Endodermal cell (in vitro differentiated cells): Measurements from ENCODE around the gene CTDNEP1. TPM values are rescaled to one million over a fixed set of nuclear protein-coding genes. Genes with fewer than 3 reads are reported as not detected.

Source experiments
- DNase-seq: peaks from one replicate; pipeline ENCODE4 v3.0.0-alpha.2; 2017
- H3K27ac ChIP-seq: 2 replicates; pipeline ENCODE4 v1.5.1; 2013; ENCODE audit warnings: mild to moderate bottlenecking, low read depth, low read length, moderate library complexity
- H3K27me3 ChIP-seq: 2 replicates; pipeline ENCODE4 v1.6.1; 2013; ENCODE audit warnings: mild to moderate bottlenecking, low read length, moderate library complexity; ENCODE audit not compliant: insufficient read depth, control insufficient read depth, poor library complexity, severe bottlenecking
- H3K36me3 ChIP-seq: 2 replicates; pipeline ENCODE4 v1.7.0; 2013; ENCODE audit warnings: mild to moderate bottlenecking, low read length, moderate library complexity; ENCODE audit not compliant: control insufficient read depth, insufficient read depth
- H3K4me1 ChIP-seq: one replicate; pipeline ENCODE4 v1.7.0; 2013; ENCODE audit warnings: low read length; ENCODE audit not compliant: control insufficient read depth, insufficient read depth
- H3K4me3 ChIP-seq: 2 replicates; pipeline ENCODE4 v1.5.1; 2013; ENCODE audit warnings: mild to moderate bottlenecking, low read length, moderate library complexity
- H3K9ac ChIP-seq: 2 replicates; pipeline ENCODE4 v1.6.1; 2013; ENCODE audit warnings: mild to moderate bottlenecking, low read length, moderate library complexity; ENCODE audit not compliant: poor library complexity, severe bottlenecking; ENCODE audit errors: extremely low read depth
- H3K9me3 ChIP-seq: 2 replicates; pipeline ENCODE4 v1.6.1; 2013; ENCODE audit warnings: mild to moderate bottlenecking, low read length, moderate library complexity; ENCODE audit not compliant: control insufficient read depth
- H3K27ac Mint-ChIP-seq: 2 replicates; pipeline ENCODE4 v1.8.0; 2020; ENCODE audit warnings: mixed read lengths
- H3K27me3 Mint-ChIP-seq: 2 replicates; pipeline ENCODE4 v1.8.0; 2021; ENCODE audit warnings: mild to moderate bottlenecking, mixed read lengths; ENCODE audit not compliant: insufficient read depth
- H3K36me3 Mint-ChIP-seq: 2 replicates; pipeline ENCODE4 v1.8.0; 2020; ENCODE audit warnings: low read depth, mixed read lengths
- H3K4me1 Mint-ChIP-seq: 2 replicates; pipeline ENCODE4 v1.8.0; 2020; ENCODE audit warnings: mixed read lengths
- H3K4me3 Mint-ChIP-seq: 2 replicates; pipeline ENCODE4 v1.8.0; 2020; ENCODE audit warnings: mild to moderate bottlenecking, moderate library complexity, mixed read lengths
- H3K9me3 Mint-ChIP-seq: 2 replicates; pipeline ENCODE4 v1.8.0; 2020; ENCODE audit warnings: mild to moderate bottlenecking, mixed read lengths
- CTCF ChIP-seq: fragments of 200-600 bp; sonication (generic); conservative IDR thresholded peaks from 2 replicates; pipeline ENCODE4 v1.5.0; 2021; ENCODE audit warnings: antibody characterized with exemption, mild to moderate bottlenecking
- WGBS, 2 experiments: methylation state at CpG; one replicate each; pipeline versions ENCODE4 v1.1.5 to v1.1.7; 2013; ENCODE audit warnings: missing lambda C conversion rate in 2 of 2, mixed read lengths in 1 of 2; ENCODE audit not compliant: insufficient coverage in 1 of 2, insufficient read length in 1 of 2; 5-methylcytosine and 5-hydroxymethylcytosine counted together
- microRNA-seq: library from miRNA; unstranded; fragments of <30 nt; microRNA quantifications from one replicate; pipeline ENCODE4 v1.2.0, GENCODE V29; 2020; ENCODE audit warnings: borderline microRNAs expressed
- total RNA-seq, 2 donors: library from RNA; stranded (reverse); fragmentation: NEBNext Ultra II Directional in 1 of 2; extraction: Animal tissue kit (Norgen Biotek cat#: 25700) in 1 of 2; gene quantifications; 2 replicates in 1 of 2; 3 replicates in 1 of 2; pipeline ENCODE4 v1.2.1, GENCODE V29; 2021

CTDNEP1 gene
- total RNA-seq, 2 donors from 2014 or later = 123 to 125 TPM

- H3K4me1 Mint-ChIP-seq = no peaks in the 10 kb centered on the region
- TF ChIP-seq CTCF = no peak
- no peaks in the 10 kb centered on the region for H3K27me3 Mint-ChIP-seq
- 93 to 97% methylated on average over 17 to 22 of the region's 22 CpGs for WGBS, 2 experiments
- no peaks in the 10 kb centered on the region for H3K9me3 Mint-ChIP-seq
- H3K4me1 ChIP-seq = no peaks in the 10 kb centered on the region
- peaks cover 38% of the 10 kb centered on the region for H3K36me3 Mint-ChIP-seq
- no peak overlapping the region for H3K4me3 ChIP-seq
- peak; percentile 39 for DNase-seq
- H3K9me3 ChIP-seq = no peaks in the 10 kb centered on the region
- no peak overlapping the region for H3K4me3 Mint-ChIP-seq
- H3K27ac Mint-ChIP-seq = no peak overlapping the region
- peaks cover 26% of the 10 kb centered on the region for H3K36me3 ChIP-seq
- H3K27me3 ChIP-seq = no peaks in the 10 kb centered on the region
- no peak overlapping the region for H3K9ac ChIP-seq
- no peak overlapping the region for H3K27ac ChIP-seq
Observed at GRCh38 chr17:7196651-7197401, 54.7 kb downstream of the CTDNEP1 start.

GRCh38 chr17:7195971-7196370 lies 55.6 kb downstream of the CTDNEP1 start:
- no peak for DNase-seq
- TF ChIP-seq CTCF = no peak
- no peaks in the 10 kb centered on the region for H3K9me3 ChIP-seq
- Mint-ChIP-seq H3K4me1 (no peaks in the 10 kb centered on the region), H3K4me3 (no peak overlapping the region), H3K27me3 (no peaks in the 10 kb centered on the region), H3K9me3 (no peaks in the 10 kb centered on the region), H3K27ac (no peak overlapping the region), H3K36me3 (peaks cover 40% of the 10 kb centered on the region)
- no peak overlapping the region for H3K4me3 ChIP-seq
- 91 to 97% methylated on average over 11 to 12 of the region's 12 CpGs for WGBS, 2 experiments
- no peak overlapping the region for H3K9ac ChIP-seq
- H3K36me3 ChIP-seq = peaks cover 23% of the 10 kb centered on the region
- peaks cover 2% of the 10 kb centered on the region for H3K4me1 ChIP-seq
- H3K27ac ChIP-seq = no peak overlapping the region
- H3K27me3 ChIP-seq = no peaks in the 10 kb centered on the region

Small RNA genes lying within 50 kb of the gene (microRNA-seq; reads per million reads assigned to microRNA genes)
- 118 reads per million, percentile 75 among the genes with 10 or more reads in this experiment for gene MIR324

Other genes starting within 250 kb of the CTDNEP1 start
- gene RNASEK, start 239.1 kb downstream of the CTDNEP1 start, total RNA-seq = 100 to 1,000 TPM; 233 to 277 TPM
- gene BCL6B, start 228.7 kb downstream of the CTDNEP1 start, total RNA-seq = 1 to 10 TPM; 2.9 to 7.0 TPM
- 10 to 100 TPM; 18.8 to 19.9 TPM for gene SLC16A13, start 215.7 kb downstream of the CTDNEP1 start, total RNA-seq
- gene SLC16A11, start 207.6 kb downstream of the CTDNEP1 start, total RNA-seq = under 1 TPM; 0.24 to 0.44 TPM
- not detected for gene CLEC10A, start 171.5 kb downstream of the CTDNEP1 start, total RNA-seq
- under 1 TPM in 1 of 2 donors, not detected in 1; 0.44 TPM for gene ASGR2, start 136.9 kb downstream of the CTDNEP1 start, total RNA-seq
- gene ASGR1, start 72.4 kb downstream of the CTDNEP1 start, total RNA-seq = 10 to 100 TPM in 1 of 2 donors, 1 to 10 TPM in 1; 6.8 to 14.2 TPM
- gene DLG4, start 31.9 kb downstream of the CTDNEP1 start, total RNA-seq = 10 to 100 TPM; 35.1 to 68.5 TPM
- gene ACADVL, start 31.8 kb downstream of the CTDNEP1 start, total RNA-seq = 100 to 1,000 TPM; 337 to 459 TPM
- gene DVL2, start 17.2 kb downstream of the CTDNEP1 start, total RNA-seq = 100 to 1,000 TPM in 1 of 2 donors, 10 to 100 TPM in 1; 98.2 to 116 TPM
- gene PHF23, start 12.3 kb downstream of the CTDNEP1 start, total RNA-seq = 10 to 100 TPM; 67.3 to 71.6 TPM
- gene GABARAP, start 9.3 kb downstream of the CTDNEP1 start, total RNA-seq = 100 to 1,000 TPM; 264 to 317 TPM
- 10 to 100 TPM; 45.3 to 68.0 TPM for gene ELP5, start 481 bp upstream of the CTDNEP1 start, total RNA-seq
- 100 to 1,000 TPM; 142 to 149 TPM for gene CLDN7, start 10.7 kb upstream of the CTDNEP1 start, total RNA-seq
- gene SLC2A4, start 30.0 kb upstream of the CTDNEP1 start, total RNA-seq = 1 to 10 TPM; 2.2 to 5.4 TPM
- 10 to 100 TPM in 1 of 2 donors, 1 to 10 TPM in 1; 6.6 to 15.9 TPM for gene YBX2, start 42.9 kb upstream of the CTDNEP1 start, total RNA-seq
- gene EIF5A, start 55.9 kb upstream of the CTDNEP1 start, total RNA-seq = 100 to 1,000 TPM; 488 to 556 TPM
- 10 to 100 TPM; 43.6 to 47.2 TPM for gene GPS2, start 63.6 kb upstream of the CTDNEP1 start, total RNA-seq
- gene NEURL4, start 77.6 kb upstream of the CTDNEP1 start, total RNA-seq = 10 to 100 TPM; 51.3 to 52.7 TPM
- 1 to 10 TPM; 4.5 to 8.4 TPM for gene ACAP1, start 84.8 kb upstream of the CTDNEP1 start, total RNA-seq
- gene KCTD11, start 100.4 kb upstream of the CTDNEP1 start, total RNA-seq = 1 to 10 TPM; 7.1 to 8.4 TPM
- not detected for gene TMEM95, start 103.4 kb upstream of the CTDNEP1 start, total RNA-seq
- 10 to 100 TPM; 11.0 to 11.7 TPM for gene TNK1, start 129.4 kb upstream of the CTDNEP1 start, total RNA-seq
- gene PLSCR3, start 142.8 kb upstream of the CTDNEP1 start, total RNA-seq = 10 to 100 TPM; 21.0 to 26.2 TPM
- gene TMEM256, start 152.4 kb upstream of the CTDNEP1 start, total RNA-seq = 100 to 1,000 TPM; 133 to 175 TPM
- 100 to 1,000 TPM in 1 of 2 donors, 10 to 100 TPM in 1; 78.5 to 121 TPM for gene NLGN2, start 156.1 kb upstream of the CTDNEP1 start, total RNA-seq
- gene SPEM1, start 168.6 kb upstream of the CTDNEP1 start, total RNA-seq = under 1 TPM; 0.46 to 0.49 TPM
- not detected for gene SPEM2, start 173.9 kb upstream of the CTDNEP1 start, total RNA-seq
- not detected for gene SPEM3, start 177.1 kb upstream of the CTDNEP1 start, total RNA-seq
- gene TMEM102, start 183.7 kb upstream of the CTDNEP1 start, total RNA-seq = 1 to 10 TPM; 6.5 to 8.6 TPM
- gene FGF11, start 187.8 kb upstream of the CTDNEP1 start, total RNA-seq = 1 to 10 TPM; 4.0 to 8.8 TPM
- gene CHRNB1, start 193.3 kb upstream of the CTDNEP1 start, total RNA-seq = 10 to 100 TPM in 1 of 2 donors, 1 to 10 TPM in 1; 8.7 to 11.6 TPM
- 10 to 100 TPM; 18.8 to 25.5 TPM for gene ZBTB4, start 227.9 kb upstream of the CTDNEP1 start, total RNA-seq
- gene SLC35G6, start 229.7 kb upstream of the CTDNEP1 start, total RNA-seq = under 1 TPM in 1 of 2 donors, not detected in 1; 0.33 TPM
- gene POLR2A, start 232.6 kb upstream of the CTDNEP1 start, total RNA-seq = 100 to 1,000 TPM; 129 to 189 TPM